T-helper 2 cell treated with Interferon-gamma antibody and Interleukin-4, amounts not matched to agents 5 μg/mL and 100 μg/mL, for 36 hours (primary cell): ENCODE data around the gene ABTB2.
A peak's percentile ranks its signal among the peaks of the same experiment; 100 is the strongest.

Experiments used
- DNase-seq: peaks from one replicate; pipeline ENCODE4 v3.0.0; 2021; ENCODE audit warnings: low spot score
- H3K27ac Mint-ChIP-seq: one replicate; pipeline ENCODE4 v1.8.0; 2021; ENCODE audit warnings: mild to moderate bottlenecking, mixed read lengths
- H3K27me3 Mint-ChIP-seq: one replicate; pipeline ENCODE4 v1.8.0; 2021; ENCODE audit warnings: low read depth, mixed read lengths
- H3K36me3 Mint-ChIP-seq: one replicate; pipeline ENCODE4 v1.8.0; 2021; ENCODE audit warnings: low read depth, mixed read lengths
- H3K4me1 Mint-ChIP-seq: one replicate; pipeline ENCODE4 v1.8.0; 2021; ENCODE audit warnings: low read depth, mixed read lengths
- H3K4me3 Mint-ChIP-seq: one replicate; pipeline ENCODE4 v1.8.0; 2022; ENCODE audit warnings: mild to moderate bottlenecking, moderate library complexity, mixed read lengths
- H3K9me3 Mint-ChIP-seq: one replicate; pipeline ENCODE4 v1.8.0; 2021; ENCODE audit warnings: mixed read lengths

ABTB2 gene

GRCh38 chr11:34162856-34163255, 195.0 kb downstream of the ABTB2 start:
- peaks cover 6% of the 10 kb centered on the region for H3K4me1 Mint-ChIP-seq
- H3K9me3 Mint-ChIP-seq, result no peaks in the 10 kb centered on the region
- no peak for DNase-seq
- H3K36me3 Mint-ChIP-seq, result peaks cover 10% of the 10 kb centered on the region
- H3K27me3 Mint-ChIP-seq, result no peaks in the 10 kb centered on the region
- H3K27ac Mint-ChIP-seq, result no peak overlapping the region
- no peak overlapping the region for H3K4me3 Mint-ChIP-seq

- no peaks in the 10 kb centered on the region for H3K27me3 Mint-ChIP-seq
These were observed 195.4 kb downstream of the ABTB2 start for GRCh38 chr11:34162493-34162820.

GRCh38 chr11:34161812-34162492, 195.9 kb downstream of the ABTB2 start:
- no peaks in the 10 kb centered on the region for H3K9me3 Mint-ChIP-seq
- H3K4me1 Mint-ChIP-seq, result peaks cover 6% of the 10 kb centered on the region
- peak; percentile 76 for DNase-seq
- peaks cover 5% of the 10 kb centered on the region for H3K36me3 Mint-ChIP-seq
- H3K27ac Mint-ChIP-seq, result no peak overlapping the region
- no peak overlapping the region for H3K4me3 Mint-ChIP-seq
- H3K27me3 Mint-ChIP-seq, result no peaks in the 10 kb centered on the region

More at GRCh38 chr11:34162493-34162820, 195.4 kb downstream of the ABTB2 start:
- Mint-ChIP-seq H3K36me3 (peaks cover 10% of the 10 kb centered on the region), H3K9me3 (no peaks in the 10 kb centered on the region), H3K4me3 (no peak overlapping the region), H3K4me1 (peaks cover 6% of the 10 kb centered on the region), H3K27ac (no peak overlapping the region)
- DNase-seq, result no peak

- H3K27me3 Mint-ChIP-seq, result no peaks in the 10 kb centered on the region
- peaks cover 6% of the 10 kb centered on the region for H3K4me1 Mint-ChIP-seq
- peaks cover 5% of the 10 kb centered on the region for H3K36me3 Mint-ChIP-seq
- no peak overlapping the region for H3K4me3 Mint-ChIP-seq
- no peak for DNase-seq
- no peak overlapping the region for H3K27ac Mint-ChIP-seq
- no peaks in the 10 kb centered on the region for H3K9me3 Mint-ChIP-seq
These were observed 196.4 kb downstream of the ABTB2 start for GRCh38 chr11:34161361-34161760.

GRCh38 chr11:34160791-34161190, 197.0 kb downstream of the ABTB2 start:
- H3K9me3 Mint-ChIP-seq, result no peaks in the 10 kb centered on the region

GRCh38 chr11:34160049-34160721, 197.6 kb downstream of the ABTB2 start:
- peaks cover 6% of the 10 kb centered on the region for H3K4me1 Mint-ChIP-seq
- no peak overlapping the region for H3K27ac Mint-ChIP-seq
- peaks cover 5% of the 10 kb centered on the region for H3K36me3 Mint-ChIP-seq
- H3K27me3 Mint-ChIP-seq, result no peaks in the 10 kb centered on the region
- H3K9me3 Mint-ChIP-seq, result no peaks in the 10 kb centered on the region
- DNase-seq, result no peak
- no peak overlapping the region for H3K4me3 Mint-ChIP-seq

More at GRCh38 chr11:34160791-34161190, 197.0 kb downstream of the ABTB2 start:
- H3K36me3 Mint-ChIP-seq, result peaks cover 5% of the 10 kb centered on the region
- H3K27ac Mint-ChIP-seq, result no peak overlapping the region
- no peak overlapping the region for H3K4me3 Mint-ChIP-seq
- no peaks in the 10 kb centered on the region for H3K27me3 Mint-ChIP-seq
- no peak for DNase-seq
- peaks cover 6% of the 10 kb centered on the region for H3K4me1 Mint-ChIP-seq

- Mint-ChIP-seq H3K4me3 (no peak overlapping the region), H3K4me1 (peaks cover 6% of the 10 kb centered on the region), H3K27me3 (no peaks in the 10 kb centered on the region), H3K9me3 (no peaks in the 10 kb centered on the region), H3K27ac (no peak overlapping the region), H3K36me3 (peaks cover 4% of the 10 kb centered on the region)
- DNase-seq, result no peak
These were observed 199.1 kb downstream of the ABTB2 start for GRCh38 chr11:34158661-34159060.

- no peak for DNase-seq
- peaks cover 6% of the 10 kb centered on the region for H3K4me1 Mint-ChIP-seq
- H3K36me3 Mint-ChIP-seq, result peaks cover 6% of the 10 kb centered on the region
- no peak overlapping the region for H3K27ac Mint-ChIP-seq
- no peak overlapping the region for H3K4me3 Mint-ChIP-seq
- no peaks in the 10 kb centered on the region for H3K9me3 Mint-ChIP-seq
- no peaks in the 10 kb centered on the region for H3K27me3 Mint-ChIP-seq
These were observed 200.6 kb downstream of the ABTB2 start for GRCh38 chr11:34157163-34157562.

- no peaks in the 10 kb centered on the region for H3K9me3 Mint-ChIP-seq
- DNase-seq, result no peak
- no peaks in the 10 kb centered on the region for H3K4me1 Mint-ChIP-seq
- no peaks in the 10 kb centered on the region for H3K27me3 Mint-ChIP-seq
- peaks cover 6% of the 10 kb centered on the region for H3K36me3 Mint-ChIP-seq
- H3K4me3 Mint-ChIP-seq, result no peak overlapping the region
- H3K27ac Mint-ChIP-seq, result no peak overlapping the region
These were observed 202.1 kb downstream of the ABTB2 start for GRCh38 chr11:34155757-34156062.

- DNase-seq, result no peak
- Mint-ChIP-seq H3K36me3 (peaks cover 6% of the 10 kb centered on the region), H3K4me3 (no peak overlapping the region)
These were observed 202.6 kb downstream of the ABTB2 start for GRCh38 chr11:34155057-34155756.

GRCh38 chr11:34154059-34154875, 203.5 kb downstream of the ABTB2 start:
- Mint-ChIP-seq H3K4me3 (no peak overlapping the region), H3K36me3 (peaks cover 4% of the 10 kb centered on the region), H3K4me1 (no peaks in the 10 kb centered on the region), H3K9me3 (no peaks in the 10 kb centered on the region), H3K27me3 (no peaks in the 10 kb centered on the region), H3K27ac (no peak overlapping the region)
- no peak for DNase-seq

More at GRCh38 chr11:34155057-34155756, 202.6 kb downstream of the ABTB2 start:
- H3K9me3 Mint-ChIP-seq, result no peaks in the 10 kb centered on the region
- no peaks in the 10 kb centered on the region for H3K4me1 Mint-ChIP-seq
- H3K27ac Mint-ChIP-seq, result no peak overlapping the region
- no peaks in the 10 kb centered on the region for H3K27me3 Mint-ChIP-seq

- no peak for DNase-seq
- Mint-ChIP-seq H3K4me1 (no peaks in the 10 kb centered on the region), H3K4me3 (no peak overlapping the region), H3K27ac (peak overlapping the region; percentile 20), H3K36me3 (peaks cover 9% of the 10 kb centered on the region), H3K27me3 (no peaks in the 10 kb centered on the region), H3K9me3 (no peaks in the 10 kb centered on the region)
These were observed 205.6 kb downstream of the ABTB2 start for GRCh38 chr11:34151916-34152845.

GRCh38 chr11:34151166-34151565, 206.6 kb downstream of the ABTB2 start:
- no peaks in the 10 kb centered on the region for H3K27me3 Mint-ChIP-seq

More at GRCh38 chr11:34151166-34151565, 206.6 kb downstream of the ABTB2 start:
- Mint-ChIP-seq H3K4me1 (no peaks in the 10 kb centered on the region), H3K27ac (no peak overlapping the region), H3K36me3 (peaks cover 18% of the 10 kb centered on the region), H3K4me3 (no peak overlapping the region), H3K9me3 (no peaks in the 10 kb centered on the region)
- no peak for DNase-seq
